ENCODE measurements around the gene OR52E5. TPM values are rescaled to one million over a fixed set of nuclear protein-coding genes. Genes with fewer than 3 reads are reported as not detected.

OR52E5 gene
- not detected for total RNA-seq
- not detected for polyA plus RNA-seq (ENCODE audit: insufficient read depth in 1 of 8, insufficient read length in 8 of 8, low replicate concordance in 1 of 8)
- long read RNA-seq, donor 1, result 0 reads
- long read RNA-seq, donor 2, result 0 reads
- long read RNA-seq, donor 3, result 0 reads
- long read RNA-seq, donor 4, result 0 reads
- long read RNA-seq, donor 5, result 0 reads
- long read RNA-seq, donor 6, result 0 reads
- long read RNA-seq, donor 7, result 0 reads
- long read RNA-seq, donor 8, result 0 reads
- long read RNA-seq, donor 9, result 0 reads
- long read RNA-seq, donor 10, result 0 reads
- long read RNA-seq, donor 11, result 0 reads

GRCh38 chr11:5892908-5893307, at the start of gene OR52E5:
TSS of gene OR52E5 (plus strand) at chr11:5893208. CDS start at chr11:5900777, 7,569 bp downstream.
- no peak within 1 kb of the TSS for H3K4me3 ChIP-seq (ENCODE audit: low read length)
- no peaks in the 10 kb centered on the region for H3K27me3 ChIP-seq (ENCODE audit: control insufficient read depth, insufficient read depth, low read length)
- H3K36me3 ChIP-seq (ENCODE audit: control insufficient read depth, insufficient read depth, low read length), result no peaks in the 10 kb centered on the region
- 100% methylated on average over 1 of the region's 3 CpGs for WGBS (ENCODE audit: insufficient coverage)
- H3K4me1 ChIP-seq (ENCODE audit: control insufficient read depth, insufficient read depth, low read length), result no peaks in the 10 kb centered on the region
- H3K9me3 ChIP-seq (replicated peaks; ENCODE audit: control insufficient read depth, low read depth, low read length), result no peaks in the 10 kb centered on the region
- no peak within 1 kb of the TSS for H3K27ac ChIP-seq (ENCODE audit: low read length)
- DNase-seq, result no peak

- WGBS (ENCODE audit: insufficient coverage), result no CpG with 5 or more reads among the region's 1 CpG
- Histone ChIP-seq H3K9me3 (replicated peaks; ENCODE audit: control insufficient read depth, low read depth, low read length) (no peaks in the 10 kb centered on the region), H3K4me3 (ENCODE audit: low read length) (no peak overlapping the region), H3K36me3 (ENCODE audit: control insufficient read depth, insufficient read depth, low read length) (no peaks in the 10 kb centered on the region), H3K27me3 (ENCODE audit: control insufficient read depth, insufficient read depth, low read length) (no peaks in the 10 kb centered on the region), H3K27ac (ENCODE audit: low read length) (no peak overlapping the region), H3K4me1 (ENCODE audit: control insufficient read depth, insufficient read depth, low read length) (no peaks in the 10 kb centered on the region)
- DNase-seq, result no peak
Measured at GRCh38 chr11:5846701-5847100, 46.3 kb upstream of the OR52E5 start.

GRCh38 chr11:5847711-5848110, 45.3 kb upstream of the OR52E5 start:
- no peaks in the 10 kb centered on the region for H3K4me1 ChIP-seq (ENCODE audit: control insufficient read depth, insufficient read depth, low read length)
- H3K36me3 ChIP-seq (ENCODE audit: control insufficient read depth, insufficient read depth, low read length), result no peaks in the 10 kb centered on the region
- no peaks in the 10 kb centered on the region for H3K27me3 ChIP-seq (ENCODE audit: control insufficient read depth, insufficient read depth, low read length)

GRCh38 chr11:5851002-5851401, 42.0 kb upstream of the OR52E5 start:
- Histone ChIP-seq H3K4me3 (ENCODE audit: low read length) (no peak overlapping the region), H3K27me3 (ENCODE audit: control insufficient read depth, insufficient read depth, low read length) (no peaks in the 10 kb centered on the region), H3K4me1 (ENCODE audit: control insufficient read depth, insufficient read depth, low read length) (no peaks in the 10 kb centered on the region), H3K9me3 (replicated peaks; ENCODE audit: control insufficient read depth, low read depth, low read length) (peaks cover 14% of the 10 kb centered on the region), H3K36me3 (ENCODE audit: control insufficient read depth, insufficient read depth, low read length) (no peaks in the 10 kb centered on the region), H3K27ac (ENCODE audit: low read length) (no peak overlapping the region)
- no CpG with 5 or more reads among the region's 1 CpG for WGBS (ENCODE audit: insufficient coverage)
- DNase-seq, result no peak

More at GRCh38 chr11:5847711-5848110, 45.3 kb upstream of the OR52E5 start:
- Histone ChIP-seq H3K4me3 (ENCODE audit: low read length) (no peak overlapping the region), H3K27ac (ENCODE audit: low read length) (no peak overlapping the region), H3K9me3 (replicated peaks; ENCODE audit: control insufficient read depth, low read depth, low read length) (peaks cover 7% of the 10 kb centered on the region)
- DNase-seq, result no peak

GRCh38 chr11:5857590-5857989, 35.4 kb upstream of the OR52E5 start, which contains the start of gene OR52E8:
TSS of gene OR52E8 (minus strand) at chr11:5857690. CDS start at chr11:5857690, 0 bp downstream.
- Histone ChIP-seq H3K4me3 (ENCODE audit: low read length) (no peak within 1 kb of the TSS), H3K9me3 (replicated peaks; ENCODE audit: control insufficient read depth, low read depth, low read length) (peaks cover 8% of the 10 kb centered on the region), H3K4me1 (ENCODE audit: control insufficient read depth, insufficient read depth, low read length) (no peaks in the 10 kb centered on the region), H3K27ac (ENCODE audit: low read length) (no peak within 1 kb of the TSS), H3K36me3 (ENCODE audit: control insufficient read depth, insufficient read depth, low read length) (no peaks in the 10 kb centered on the region), H3K27me3 (ENCODE audit: control insufficient read depth, insufficient read depth, low read length) (no peaks in the 10 kb centered on the region)
- no CpG with 5 or more reads among the region's 3 CpGs for WGBS (ENCODE audit: insufficient coverage)
- DNase-seq, result no peak

GRCh38 chr11:5865826-5866225, 27.2 kb upstream of the OR52E5 start:
- Histone ChIP-seq H3K27me3 (ENCODE audit: control insufficient read depth, insufficient read depth, low read length) (no peaks in the 10 kb centered on the region), H3K4me1 (ENCODE audit: control insufficient read depth, insufficient read depth, low read length) (no peaks in the 10 kb centered on the region), H3K4me3 (ENCODE audit: low read length) (no peak overlapping the region), H3K27ac (ENCODE audit: low read length) (no peak overlapping the region), H3K9me3 (replicated peaks; ENCODE audit: control insufficient read depth, low read depth, low read length) (peaks cover 3% of the 10 kb centered on the region), H3K36me3 (ENCODE audit: control insufficient read depth, insufficient read depth, low read length) (no peaks in the 10 kb centered on the region)
- no CpG with 5 or more reads among the region's 2 CpGs for WGBS (ENCODE audit: insufficient coverage)
- DNase-seq, result no peak

GRCh38 chr11:5878564-5878963, 14.4 kb upstream of the OR52E5 start:
- H3K36me3 ChIP-seq (ENCODE audit: control insufficient read depth, insufficient read depth, low read length), result no peaks in the 10 kb centered on the region
- no CpG with 5 or more reads among the region's 2 CpGs for WGBS (ENCODE audit: insufficient coverage)
- no peak for DNase-seq
- H3K27ac ChIP-seq (ENCODE audit: low read length), result no peak overlapping the region
- no peaks in the 10 kb centered on the region for H3K27me3 ChIP-seq (ENCODE audit: control insufficient read depth, insufficient read depth, low read length)
- no peak overlapping the region for H3K4me3 ChIP-seq (ENCODE audit: low read length)
- no peaks in the 10 kb centered on the region for H3K4me1 ChIP-seq (ENCODE audit: control insufficient read depth, insufficient read depth, low read length)
- no peaks in the 10 kb centered on the region for H3K9me3 ChIP-seq (replicated peaks; ENCODE audit: control insufficient read depth, low read depth, low read length)

- H3K27ac ChIP-seq (ENCODE audit: low read length), result no peak within 1 kb of the TSS
- H3K9me3 ChIP-seq (replicated peaks; ENCODE audit: control insufficient read depth, low read depth, low read length), result no peaks in the 10 kb centered on the region
- H3K4me3 ChIP-seq (ENCODE audit: low read length), result no peak within 1 kb of the TSS
- H3K27me3 ChIP-seq (ENCODE audit: control insufficient read depth, insufficient read depth, low read length), result no peaks in the 10 kb centered on the region
- H3K36me3 ChIP-seq (ENCODE audit: control insufficient read depth, insufficient read depth, low read length), result no peaks in the 10 kb centered on the region
- 77% methylated on average over 3 of the region's 4 CpGs for WGBS (ENCODE audit: insufficient coverage)
- no peaks in the 10 kb centered on the region for H3K4me1 ChIP-seq (ENCODE audit: control insufficient read depth, insufficient read depth, low read length)
- no peak for DNase-seq
Measured at GRCh38 chr11:5880329-5880728, 12.7 kb upstream of the OR52E5 start, which contains the start of gene OR52E4. TSS of gene OR52E4 (plus strand) at chr11:5880629. CDS start at chr11:5884293, 3,664 bp downstream.

- H3K4me3 ChIP-seq (ENCODE audit: low read length), result no peak overlapping the region
- no peak overlapping the region for H3K27ac ChIP-seq (ENCODE audit: low read length)
- no peak for DNase-seq
- no peaks in the 10 kb centered on the region for H3K27me3 ChIP-seq (ENCODE audit: control insufficient read depth, insufficient read depth, low read length)
- H3K4me1 ChIP-seq (ENCODE audit: control insufficient read depth, insufficient read depth, low read length), result no peaks in the 10 kb centered on the region
- no peaks in the 10 kb centered on the region for H3K9me3 ChIP-seq (replicated peaks; ENCODE audit: control insufficient read depth, low read depth, low read length)
- no peaks in the 10 kb centered on the region for H3K36me3 ChIP-seq (ENCODE audit: control insufficient read depth, insufficient read depth, low read length)
Measured at GRCh38 chr11:5881756-5882155, 11.3 kb upstream of the OR52E5 start.

- no peaks in the 10 kb centered on the region for H3K27me3 ChIP-seq (ENCODE audit: control insufficient read depth, insufficient read depth, low read length)
- no peaks in the 10 kb centered on the region for H3K36me3 ChIP-seq (ENCODE audit: control insufficient read depth, insufficient read depth, low read length)
- H3K4me3 ChIP-seq (ENCODE audit: low read length), result no peak overlapping the region
- no peaks in the 10 kb centered on the region for H3K9me3 ChIP-seq (replicated peaks; ENCODE audit: control insufficient read depth, low read depth, low read length)
- no peak for DNase-seq
- no peak overlapping the region for H3K27ac ChIP-seq (ENCODE audit: low read length)
- 60% methylated on average over 1 of the region's 3 CpGs for WGBS (ENCODE audit: insufficient coverage)
- no peaks in the 10 kb centered on the region for H3K4me1 ChIP-seq (ENCODE audit: control insufficient read depth, insufficient read depth, low read length)
Measured at GRCh38 chr11:5887172-5887571, 5.8 kb upstream of the OR52E5 start.

GRCh38 chr11:5887661-5888060, 5.3 kb upstream of the OR52E5 start:
- Histone ChIP-seq H3K27me3 (ENCODE audit: control insufficient read depth, insufficient read depth, low read length) (no peaks in the 10 kb centered on the region), H3K27ac (ENCODE audit: low read length) (no peak overlapping the region), H3K36me3 (ENCODE audit: control insufficient read depth, insufficient read depth, low read length) (no peaks in the 10 kb centered on the region), H3K4me3 (ENCODE audit: low read length) (no peak overlapping the region), H3K4me1 (ENCODE audit: control insufficient read depth, insufficient read depth, low read length) (no peaks in the 10 kb centered on the region), H3K9me3 (replicated peaks; ENCODE audit: control insufficient read depth, low read depth, low read length) (no peaks in the 10 kb centered on the region)
- DNase-seq, result no peak
- no CpG with 5 or more reads among the region's 1 CpG for WGBS (ENCODE audit: insufficient coverage)

Measured in muscle of leg (tissue), 16 donors.